ENCODE results near the gene MEI1. TPM values are rescaled to one million over a fixed set of nuclear protein-coding genes. Genes with fewer than 3 reads are reported as not detected.
A peak's percentile ranks its signal among the peaks of the same experiment; 100 is the strongest.
"Not testable (repeated sequence)": the region's sequence is repeated elsewhere in the genome, so short reads cannot be mapped to it uniquely, and the experiment has no call there.

Gene MEI1
- total RNA-seq, 2 donors from 2014 or later, result 1.4 to 4.3 TPM

GRCh38 chr22:41681616-41682015 lies 17.7 kb upstream of the MEI1 start:
- peak; percentile 56 for DNase-seq (ENCODE audit: low spot score)
- intact Hi-C loops (cut with DNase I), result no loop called here

GRCh38 chr22:41682033-41682807 lies 17.1 kb upstream of the MEI1 start:
- intact Hi-C loops (cut with DNase I), result no loop called here
- peak; percentile 95 for DNase-seq (ENCODE audit: low spot score)

- DNase-seq (ENCODE audit: low spot score), result no peak
- intact Hi-C loops (cut with DNase I), result no loop called here
Measured at GRCh38 chr22:41683052-41683451, 16.3 kb upstream of the MEI1 start.

GRCh38 chr22:41683616-41684015 lies 15.7 kb upstream of the MEI1 start:
- intact Hi-C loops (cut with DNase I), result no loop called here
- DNase-seq (ENCODE audit: low spot score), result no peak

- DNase-seq (ENCODE audit: low spot score), result no peak
- intact Hi-C loops (cut with DNase I), result no loop called here
Measured at GRCh38 chr22:41684194-41684593, 15.1 kb upstream of the MEI1 start.

- intact Hi-C loops (cut with DNase I); DNase-seq (ENCODE audit: low spot score): not testable (repeated sequence)
Measured at GRCh38 chr22:41686890-41687289, 12.4 kb upstream of the MEI1 start.

- intact Hi-C loops (cut with DNase I), result no loop called here
- DNase-seq (ENCODE audit: low spot score), result no peak
Measured at GRCh38 chr22:41687901-41688364, 11.4 kb upstream of the MEI1 start.

GRCh38 chr22:41688365-41689211 lies 10.7 kb upstream of the MEI1 start, which contains the start of gene SNU13:
Gene SNU13, minus strand, starts transcription at chr22:41688867. Its CDS starts 71 bp downstream, at chr22:41688796.
- intact Hi-C loops (cut with DNase I), result no loop called here
- DNase-seq (ENCODE audit: low spot score), result peak; percentile 98

- peak; percentile 58 for DNase-seq (ENCODE audit: low spot score)
- intact Hi-C loops (cut with DNase I), result no loop called here
Measured at GRCh38 chr22:41690476-41690875, 8.8 kb upstream of the MEI1 start.

- intact Hi-C loops (cut with DNase I), result loop anchor here in 1 of 2 donors (5.0 kb wide), 1 partner anchor 247 kb away; no protein-coding TSS in a partner anchor
- DNase-seq (ENCODE audit: low spot score), result no peak
Measured at GRCh38 chr22:41695211-41695610, 4.1 kb upstream of the MEI1 start.

GRCh38 chr22:41696703-41697102 lies 2.6 kb upstream of the MEI1 start:
- DNase-seq (ENCODE audit: low spot score), result no peak
- intact Hi-C loops (cut with DNase I), result loop anchor here in 1 of 2 donors (5.0 kb wide), 1 partner anchor 246 kb away; no protein-coding TSS in a partner anchor

- intact Hi-C loops (cut with DNase I), result loop anchor here in 1 of 2 donors (5.0 kb wide), 1 partner anchor 245 kb away; no protein-coding TSS in a partner anchor
Measured at GRCh38 chr22:41697126-41697775, 2.1 kb upstream of the MEI1 start.

GRCh38 chr22:41700108-41700364 lies 733 bp downstream of the MEI1 start:
- no peak for DNase-seq (ENCODE audit: low spot score)
- intact Hi-C loops (cut with DNase I), result no loop called here

More at GRCh38 chr22:41697126-41697775, 2.1 kb upstream of the MEI1 start:
- DNase-seq (ENCODE audit: low spot score), result peak; percentile 98

- intact Hi-C loops (cut with DNase I), result no loop called here
Measured at GRCh38 chr22:41702763-41703162, 3.5 kb downstream of the MEI1 start.

GRCh38 chr22:41709341-41709740 lies 10.0 kb downstream of the MEI1 start:
- no peak for DNase-seq (ENCODE audit: low spot score)
- intact Hi-C loops (cut with DNase I), result no loop called here

More at GRCh38 chr22:41702763-41703162, 3.5 kb downstream of the MEI1 start:
- no peak for DNase-seq (ENCODE audit: low spot score)

- DNase-seq (ENCODE audit: low spot score), result no peak
Measured at GRCh38 chr22:41713004-41713403, 13.7 kb downstream of the MEI1 start.

GRCh38 chr22:41722496-41722895 lies 23.2 kb downstream of the MEI1 start:
- intact Hi-C loops (cut with DNase I), result no loop called here
- DNase-seq (ENCODE audit: low spot score), result no peak

More at GRCh38 chr22:41713004-41713403, 13.7 kb downstream of the MEI1 start:
- intact Hi-C loops (cut with DNase I), result no loop called here

- no peak for DNase-seq (ENCODE audit: low spot score)
- intact Hi-C loops (cut with DNase I), result no loop called here
Measured at GRCh38 chr22:41725510-41726110, 26.3 kb downstream of the MEI1 start.

- intact Hi-C loops (cut with DNase I), result no loop called here
- no peak for DNase-seq (ENCODE audit: low spot score)
Measured at GRCh38 chr22:41731609-41732008, 32.3 kb downstream of the MEI1 start.

Data from posterior vena cava (tissue), 2 donors.